Suprapubic skin (tissue), 4 donors: Measurements from ENCODE around the gene SNUPN.

Experiments used
- EP300 ChIP-seq: sonication (generic); formaldehyde crosslinking; IDR thresholded peaks from one replicate; pipeline ENCODE4 v1.6.1; 2017; ENCODE audit warnings: antibody characterized with exemption
- POLR2A ChIP-seq, 2 donors: fragments of 450-650 bp; IDR thresholded peaks; one replicate each; pipeline ENCODE4 v1.6.1; 2017; ENCODE audit warnings: antibody characterized with exemption in 2 of 2, mild to moderate bottlenecking in 2 of 2, moderate library complexity in 2 of 2
- POLR2AphosphoS5 ChIP-seq, 3 donors: sonication (generic); formaldehyde crosslinking; IDR thresholded peaks; one replicate each; pipeline ENCODE4 v1.6.1; 2017; ENCODE audit warnings: antibody characterized with exemption in 3 of 3
- TF ChIP-seq, protein P1 (sequence below), 2 donors: fragments of 200-600 bp in 1 of 2; fragments of 450-650 bp in 1 of 2; sonication (generic) in 1 of 2; IDR thresholded peaks; one replicate each; pipeline ENCODE4 v1.5.1; 2016 to 2019; ENCODE audit warnings: antibody characterized with exemption in 2 of 2, mild to moderate bottlenecking in 1 of 2, moderate library complexity in 1 of 2

DNA sequence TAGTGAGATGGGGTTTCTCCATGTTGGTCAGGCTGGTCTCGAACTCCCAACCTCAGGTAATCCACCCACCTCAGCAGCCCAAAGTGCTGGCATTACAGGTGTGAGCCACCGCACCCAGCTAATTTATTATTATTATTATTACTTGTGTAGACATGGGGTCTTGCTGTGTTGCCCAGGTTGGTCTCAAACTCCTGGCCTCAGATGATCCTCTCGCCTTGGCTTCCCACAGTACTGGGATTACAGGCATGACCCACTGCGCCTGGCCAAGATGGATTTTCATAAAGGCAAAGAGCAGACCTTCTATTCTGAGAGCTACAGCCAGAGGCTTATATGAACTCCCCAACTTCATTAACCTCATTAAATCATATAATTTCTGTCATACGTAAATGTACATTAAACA is 63.6 kb downstream of the SNUPN start:
- no peak for TF ChIP-seq EP300
- TF ChIP-seq, protein P1, sequence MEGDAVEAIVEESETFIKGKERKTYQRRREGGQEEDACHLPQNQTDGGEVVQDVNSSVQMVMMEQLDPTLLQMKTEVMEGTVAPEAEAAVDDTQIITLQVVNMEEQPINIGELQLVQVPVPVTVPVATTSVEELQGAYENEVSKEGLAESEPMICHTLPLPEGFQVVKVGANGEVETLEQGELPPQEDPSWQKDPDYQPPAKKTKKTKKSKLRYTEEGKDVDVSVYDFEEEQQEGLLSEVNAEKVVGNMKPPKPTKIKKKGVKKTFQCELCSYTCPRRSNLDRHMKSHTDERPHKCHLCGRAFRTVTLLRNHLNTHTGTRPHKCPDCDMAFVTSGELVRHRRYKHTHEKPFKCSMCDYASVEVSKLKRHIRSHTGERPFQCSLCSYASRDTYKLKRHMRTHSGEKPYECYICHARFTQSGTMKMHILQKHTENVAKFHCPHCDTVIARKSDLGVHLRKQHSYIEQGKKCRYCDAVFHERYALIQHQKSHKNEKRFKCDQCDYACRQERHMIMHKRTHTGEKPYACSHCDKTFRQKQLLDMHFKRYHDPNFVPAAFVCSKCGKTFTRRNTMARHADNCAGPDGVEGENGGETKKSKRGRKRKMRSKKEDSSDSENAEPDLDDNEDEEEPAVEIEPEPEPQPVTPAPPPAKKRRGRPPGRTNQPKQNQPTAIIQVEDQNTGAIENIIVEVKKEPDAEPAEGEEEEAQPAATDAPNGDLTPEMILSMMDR (IDR thresholded peaks at IDR 0.05), result no peak
- no peak for TF ChIP-seq POLR2A (IDR thresholded peaks at IDR 0.05)
- no peak for TF ChIP-seq POLR2AphosphoS5 (IDR thresholded peaks at IDR 0.05)
